ENCODE data around the gene XPO5.
"Not testable (repeated sequence)": the region's sequence is repeated elsewhere in the genome, so short reads cannot be mapped to it uniquely, and the experiment has no call there.

XPO5 gene

GRCh38 chr6:43584892-43585570 lies 9.2 kb upstream of the XPO5 start:
- DNase-seq (ENCODE audit: low spot score) = no peak

DNA sequence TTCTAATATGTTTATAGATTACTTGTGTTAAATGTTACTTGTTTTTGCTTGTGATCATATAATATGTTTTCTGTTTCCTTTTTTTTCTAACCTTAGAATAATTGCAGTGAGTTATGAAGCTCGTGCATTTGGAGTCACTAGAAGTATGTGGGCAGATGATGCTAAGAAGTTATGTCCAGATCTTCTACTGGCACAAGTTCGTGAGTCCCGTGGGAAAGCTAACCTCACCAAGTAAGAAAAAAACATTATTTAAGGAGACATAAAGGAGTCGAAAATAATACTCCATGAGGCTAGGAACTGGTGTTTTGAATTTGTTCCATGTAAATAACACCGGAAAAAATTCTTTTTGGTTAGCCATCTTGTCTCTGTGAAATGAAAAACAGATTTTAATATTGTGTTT lies 7.1 kb upstream of the XPO5 start:
- DNase-seq (ENCODE audit: low spot score) = no peak

GRCh38 chr6:43579171-43579570 lies 3.3 kb upstream of the XPO5 start:
- DNase-seq (ENCODE audit: low spot score) = no peak

DNA sequence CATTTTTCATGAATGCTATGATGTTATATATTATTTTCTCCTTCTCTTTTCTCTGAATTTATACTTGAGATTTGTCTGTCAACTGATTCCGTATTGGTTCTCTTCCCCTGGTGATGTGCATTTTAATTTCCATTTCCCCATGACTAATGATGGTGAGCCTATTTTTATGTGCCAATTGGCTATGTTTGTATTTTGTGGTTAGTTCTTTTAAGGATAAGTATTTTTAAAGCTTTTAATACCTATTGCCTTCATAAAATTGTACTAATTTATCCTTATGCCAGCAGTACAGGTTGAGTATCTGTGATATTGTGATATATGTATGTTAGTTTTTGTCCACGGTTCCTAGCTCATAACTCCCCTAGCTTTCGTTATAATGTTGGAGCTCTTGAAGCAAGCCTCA lies 2.9 kb upstream of the XPO5 start:
- no peak for DNase-seq (ENCODE audit: low spot score)

- peak; percentile 15 for DNase-seq (ENCODE audit: low spot score)
These were observed 600 bp downstream of the XPO5 start for GRCh38 chr6:43575105-43575771.

DNA sequence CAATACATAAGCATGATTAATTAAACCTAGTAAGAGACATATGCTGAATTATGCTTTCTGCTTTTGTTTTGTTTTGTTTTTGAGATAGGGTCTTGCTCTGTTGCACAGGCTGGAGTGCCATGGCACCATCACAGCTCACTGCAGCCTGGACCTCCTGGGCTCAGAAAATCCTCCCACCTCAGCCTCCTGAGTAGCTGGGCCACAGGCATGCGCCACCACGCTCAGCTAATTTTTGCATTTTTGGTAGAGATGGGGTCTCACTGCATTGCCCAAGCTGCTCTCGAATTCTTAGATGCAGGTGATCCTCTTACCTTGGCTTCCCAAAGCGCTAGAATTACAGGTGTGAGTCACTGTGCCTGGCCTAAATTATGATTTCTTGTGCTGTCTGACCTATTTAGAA lies 3.8 kb downstream of the XPO5 start:
- no peak for DNase-seq (ENCODE audit: low spot score)

DNA sequence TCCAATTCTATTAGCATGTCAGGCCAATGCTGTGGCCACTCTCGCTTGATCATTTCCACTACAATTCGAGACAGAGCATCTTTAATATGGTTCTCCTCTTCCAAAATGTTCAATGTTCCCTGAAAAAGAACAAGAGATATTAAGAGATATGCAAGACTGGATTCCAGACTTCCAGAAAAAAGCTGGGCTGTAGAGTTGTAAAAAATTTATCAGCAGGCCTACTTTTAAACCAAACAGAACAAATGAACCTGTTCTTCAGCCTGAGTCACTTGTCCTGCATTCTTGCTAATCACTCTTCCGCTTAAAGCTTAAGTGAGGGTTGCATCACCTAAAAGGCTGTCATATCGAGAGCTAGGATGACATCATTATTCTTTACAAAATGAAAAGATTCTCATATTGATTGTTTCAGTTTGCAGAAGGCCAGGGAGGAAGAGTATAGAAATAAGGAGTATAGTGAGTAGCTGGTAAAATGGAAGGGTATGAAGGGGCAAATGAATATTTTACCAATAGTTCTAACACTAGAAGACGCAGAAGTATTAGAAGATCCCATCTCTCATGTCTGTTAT lies 4.9 kb downstream of the XPO5 start:
- DNase-seq (ENCODE audit: low spot score) = no peak

DNA sequence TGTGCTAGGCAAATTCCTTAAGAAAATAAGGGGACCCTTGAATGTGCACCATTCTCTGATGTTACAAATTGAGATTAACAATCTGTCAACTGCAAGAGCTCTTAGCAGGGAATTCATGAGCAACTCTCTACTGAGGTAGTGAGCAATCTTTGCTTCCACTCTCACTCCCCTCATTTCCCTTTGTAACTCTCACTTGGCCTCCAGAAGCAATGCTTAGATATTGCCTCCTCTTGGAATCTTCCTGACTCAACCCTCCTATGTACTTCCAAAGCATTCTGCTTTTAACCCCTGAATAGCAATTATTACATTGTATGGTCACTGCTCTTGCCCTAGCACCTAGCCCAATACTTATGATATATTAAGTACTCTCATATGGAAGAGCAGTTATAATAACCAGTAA lies 16.5 kb downstream of the XPO5 start:
- DNase-seq (ENCODE audit: low spot score) = no peak

- not testable (repeated sequence) for DNase-seq (ENCODE audit: low spot score)
These were observed 18.2 kb downstream of the XPO5 start for GRCh38 chr6:43557620-43558019.

DNA sequence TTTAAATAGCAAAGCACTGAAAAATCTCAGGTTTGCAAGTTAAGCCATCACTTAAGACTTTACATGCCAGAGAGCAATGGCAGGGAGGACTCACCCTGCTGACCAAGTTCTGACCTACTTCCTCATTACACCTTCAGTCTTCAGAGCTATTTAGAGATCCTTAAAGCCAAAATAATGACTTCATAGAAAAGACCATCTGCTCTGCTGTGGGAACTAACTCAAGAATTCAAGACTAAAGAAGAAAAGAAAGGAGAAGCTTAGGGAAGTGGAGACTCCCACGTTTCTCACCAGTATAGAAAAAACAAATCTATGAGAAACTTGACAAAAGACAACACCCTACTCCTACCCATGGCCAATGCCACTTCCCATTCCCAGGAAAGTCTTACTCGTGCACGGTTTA lies 28.6 kb downstream of the XPO5 start:
- no peak for DNase-seq (ENCODE audit: low spot score)

GRCh38 chr6:43544461-43544860 lies 31.4 kb downstream of the XPO5 start:
- no peak for DNase-seq (ENCODE audit: low spot score)

- DNase-seq (ENCODE audit: low spot score) = no peak
These were observed 33.9 kb downstream of the XPO5 start for GRCh38 chr6:43541774-43542471.

DNA sequence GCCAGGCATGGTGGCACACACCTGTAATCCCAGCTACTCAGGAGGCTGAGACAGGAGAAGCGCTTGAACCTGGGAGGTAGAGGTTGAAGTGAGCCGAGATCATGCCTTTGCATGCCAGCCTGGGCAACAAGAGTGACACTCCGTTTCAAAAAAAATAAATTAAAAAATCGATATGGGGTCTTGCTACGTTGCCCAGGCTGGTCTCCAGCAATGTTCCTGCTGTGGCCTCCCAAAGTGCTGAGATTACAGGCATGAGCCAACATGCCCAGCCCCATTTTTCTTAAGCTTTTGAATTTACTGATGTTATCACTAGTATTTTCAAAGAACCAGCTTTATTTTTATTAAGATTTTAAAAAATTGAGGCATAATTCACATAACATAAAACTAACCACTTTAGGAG lies 35.3 kb downstream of the XPO5 start:
- DNase-seq (ENCODE audit: low spot score) = no peak

- DNase-seq (ENCODE audit: low spot score) = not testable (repeated sequence)
These were observed 36.4 kb downstream of the XPO5 start for GRCh38 chr6:43539409-43539808.

DNA sequence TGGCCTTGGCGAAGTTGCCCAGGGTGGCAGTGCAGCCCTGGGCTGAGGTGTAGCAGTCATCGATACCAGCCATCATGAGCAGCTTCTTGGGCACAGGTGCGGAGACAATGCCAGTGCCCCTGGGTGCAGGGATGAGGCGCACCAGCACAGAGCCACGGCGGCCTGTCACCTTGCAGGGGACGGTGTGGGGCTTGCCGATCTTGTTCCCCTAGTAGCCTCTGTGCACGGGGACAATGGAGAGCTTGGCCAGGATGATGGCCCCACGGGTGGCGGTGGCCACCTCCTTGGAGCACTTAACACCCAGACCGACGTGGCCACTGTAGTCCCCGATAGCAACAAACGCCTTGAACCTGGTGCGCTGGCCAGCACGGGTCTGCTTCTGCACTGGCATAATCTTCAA lies 36.9 kb downstream of the XPO5 start:
- DNase-seq (ENCODE audit: low spot score) = not testable (repeated sequence)

- no peak for DNase-seq (ENCODE audit: low spot score)
These were observed 43.6 kb downstream of the XPO5 start for GRCh38 chr6:43532201-43532600.

DNA sequence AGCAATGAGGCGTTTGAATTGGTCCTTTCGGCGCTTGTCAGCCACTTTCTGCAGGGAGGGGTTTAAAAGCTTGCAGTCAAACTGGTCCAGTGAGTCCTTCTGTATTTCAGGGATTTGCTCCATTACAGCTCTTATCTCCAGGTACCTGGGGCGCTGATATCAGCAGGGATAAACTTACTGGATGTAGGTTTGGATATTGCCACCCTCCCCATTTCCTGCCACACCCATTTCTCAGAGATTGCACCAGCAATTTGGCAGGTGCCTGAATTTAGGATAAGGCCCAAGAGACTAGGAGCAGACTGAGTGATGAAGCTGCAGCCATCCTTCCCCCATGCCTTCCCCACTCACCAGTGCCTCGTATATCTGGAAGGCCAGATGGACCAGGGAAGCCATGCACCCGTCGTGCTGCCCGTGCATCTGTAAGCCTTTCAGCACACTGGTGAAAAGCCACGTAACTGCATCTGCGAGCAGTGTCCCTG lies 51.3 kb downstream of the XPO5 start:
- DNase-seq (ENCODE audit: low spot score) = no peak

DNA sequence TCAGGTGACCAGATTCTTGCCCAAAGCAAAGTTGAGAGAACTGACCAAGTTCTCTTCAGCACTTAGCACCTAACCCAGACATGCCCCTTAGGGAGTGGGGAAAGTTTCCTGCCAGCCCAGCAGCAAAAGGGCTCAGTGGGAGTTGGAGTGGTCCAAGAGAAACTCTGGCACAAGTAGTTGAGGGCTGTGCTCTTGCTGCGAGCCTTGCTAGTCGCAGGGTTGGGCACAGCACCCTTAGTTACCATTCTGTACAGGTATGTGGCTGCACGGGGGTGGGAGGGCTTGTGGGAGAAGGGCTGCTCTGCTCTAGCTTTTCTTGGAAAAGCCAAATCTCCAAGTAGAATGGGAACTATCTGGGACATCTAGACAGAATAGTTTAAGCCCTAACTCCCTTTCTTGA lies 52.6 kb downstream of the XPO5 start:
- DNase-seq (ENCODE audit: low spot score) = no peak

DNA sequence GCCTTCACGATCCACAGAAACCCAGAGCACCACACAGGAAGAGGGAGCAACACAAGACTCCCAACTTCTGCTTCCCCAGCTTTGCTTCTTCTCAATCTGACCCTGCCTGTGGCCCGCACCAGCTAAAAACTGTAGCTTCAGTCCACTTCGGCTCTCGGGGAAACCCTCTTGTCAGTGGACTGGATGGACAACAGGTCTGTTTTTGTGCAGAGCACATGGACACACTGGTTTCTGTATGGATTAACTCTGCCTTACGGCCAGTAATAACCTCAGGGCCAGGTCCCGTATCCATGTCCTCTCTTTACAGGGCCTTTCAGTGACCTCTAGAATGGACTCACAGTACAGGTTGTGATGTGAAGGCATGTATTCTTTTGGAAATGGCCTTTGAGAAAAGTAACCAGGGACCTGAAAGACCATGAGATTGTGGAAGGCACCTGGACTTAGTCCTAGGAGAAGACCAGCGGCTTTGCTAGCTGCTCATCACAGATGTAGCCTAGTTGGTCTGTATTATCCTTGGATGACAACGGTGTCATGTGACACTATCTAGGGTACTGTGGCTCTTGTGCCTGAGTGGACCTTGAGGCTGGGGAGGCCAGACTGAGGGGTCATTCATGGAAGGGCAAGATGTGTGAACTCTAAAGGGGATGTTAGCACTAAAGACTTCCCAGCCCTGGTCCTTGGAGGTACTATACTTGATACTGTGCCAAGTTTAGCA lies 53.1 kb downstream of the XPO5 start:
- no peak for DNase-seq (ENCODE audit: low spot score)

GRCh38 chr6:43521836-43522235 lies 54.0 kb downstream of the XPO5 start:
- DNase-seq (ENCODE audit: low spot score) = no peak

DNA sequence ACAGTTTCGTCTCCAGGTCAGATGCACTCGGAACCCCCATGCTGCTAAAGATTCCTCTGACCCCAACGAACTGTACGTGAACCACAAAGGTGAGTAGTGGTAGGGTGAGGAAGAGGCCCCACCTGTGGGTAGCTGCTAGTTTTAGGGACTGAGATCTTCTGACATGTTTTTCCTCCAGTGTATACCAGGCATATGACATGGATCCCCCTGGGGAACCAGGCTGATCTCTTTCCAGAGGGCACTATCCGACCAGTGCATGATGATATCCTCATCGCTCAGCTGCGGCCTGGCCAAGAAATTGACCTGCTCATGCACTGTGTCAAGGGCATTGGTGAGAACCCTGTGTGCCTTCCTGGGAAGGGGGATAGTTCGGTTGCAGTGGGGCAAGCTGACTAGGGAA lies 55.7 kb downstream of the XPO5 start:
- no peak for DNase-seq (ENCODE audit: low spot score)

All from kidney capillary endothelial cell (primary cell).